GM18909 (cell line): Measurements from ENCODE around the gene ANKMY1.
"Not testable (repeated sequence)": the region's sequence is repeated elsewhere in the genome, so short reads cannot be mapped to it uniquely, and the experiment has no call there.

Source experiments
- ATAC-seq: cut with Tn5 transposase; IDR thresholded peaks from one replicate; pipeline ENCODE4 v1.9.1; 2021; ENCODE audit warnings: mild to moderate bottlenecking; ENCODE audit not compliant: unreplicated experiment, poor library complexity

The ANKMY1 gene

GRCh38 chr2:240556553-240557100 lies 1.2 kb downstream of the ANKMY1 start:
- no peak for ATAC-seq

DNA sequence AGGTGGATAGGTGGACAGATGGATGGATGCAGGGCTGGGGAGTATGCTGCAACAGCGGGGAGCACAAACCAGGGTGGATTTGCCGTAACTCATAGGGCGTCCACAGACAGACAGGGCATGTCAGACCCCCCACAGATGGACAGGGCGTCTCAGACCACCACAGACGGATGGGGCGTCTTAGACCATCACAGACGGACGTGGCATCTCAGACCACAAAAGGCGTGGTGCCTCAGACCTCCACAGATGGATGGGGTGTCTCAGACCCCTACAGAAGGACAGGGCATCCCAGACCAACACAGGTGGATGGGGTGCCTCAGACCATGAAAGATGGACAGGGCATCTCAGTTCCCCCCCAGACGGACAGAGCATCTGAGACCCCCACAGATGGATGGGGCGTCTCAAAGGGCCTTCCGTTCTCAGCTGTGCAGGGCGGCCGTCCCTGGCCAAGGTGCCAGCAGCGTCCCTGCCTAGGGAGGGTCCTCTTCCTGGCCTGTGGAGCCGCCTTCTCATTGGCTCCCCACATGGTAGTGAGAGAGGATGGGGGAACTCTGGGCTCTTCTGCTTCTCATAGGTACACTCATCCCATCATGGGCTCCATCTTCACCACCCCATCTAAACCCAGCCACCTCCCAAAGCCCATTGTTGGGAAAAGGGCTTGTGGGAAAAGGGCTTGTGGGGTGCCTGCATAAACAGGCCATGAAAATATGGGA lies 2.1 kb downstream of the ANKMY1 start:
- no peak for ATAC-seq

- ATAC-seq = no peak
Measured at GRCh38 chr2:240554767-240555493, 2.9 kb downstream of the ANKMY1 start.

DNA sequence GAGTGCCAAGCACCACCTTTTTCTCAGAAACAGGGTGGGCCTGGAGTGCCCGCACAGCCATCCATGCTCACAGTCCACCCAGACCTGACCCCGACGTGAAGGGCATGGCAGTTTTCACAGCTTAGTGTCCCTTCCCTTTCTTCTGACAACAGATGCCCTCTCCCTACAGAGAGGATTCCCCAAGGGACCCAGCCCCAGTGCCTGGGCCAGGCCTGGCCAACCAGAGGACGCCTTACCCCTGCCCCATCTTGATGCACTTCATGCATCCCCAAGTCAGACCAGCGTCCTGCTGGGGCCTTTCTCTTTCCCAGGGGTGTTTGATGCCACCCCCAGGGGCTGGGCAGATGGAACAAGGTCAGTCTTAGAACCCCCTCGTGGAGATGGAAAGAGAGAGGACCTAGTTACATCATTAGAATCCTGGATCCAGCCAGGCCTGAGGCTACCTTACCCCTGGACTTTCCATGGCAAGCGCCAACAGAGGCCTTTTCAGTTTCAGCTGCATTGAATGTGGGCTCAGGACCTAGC lies 3.8 kb downstream of the ANKMY1 start:
- no peak for ATAC-seq

DNA sequence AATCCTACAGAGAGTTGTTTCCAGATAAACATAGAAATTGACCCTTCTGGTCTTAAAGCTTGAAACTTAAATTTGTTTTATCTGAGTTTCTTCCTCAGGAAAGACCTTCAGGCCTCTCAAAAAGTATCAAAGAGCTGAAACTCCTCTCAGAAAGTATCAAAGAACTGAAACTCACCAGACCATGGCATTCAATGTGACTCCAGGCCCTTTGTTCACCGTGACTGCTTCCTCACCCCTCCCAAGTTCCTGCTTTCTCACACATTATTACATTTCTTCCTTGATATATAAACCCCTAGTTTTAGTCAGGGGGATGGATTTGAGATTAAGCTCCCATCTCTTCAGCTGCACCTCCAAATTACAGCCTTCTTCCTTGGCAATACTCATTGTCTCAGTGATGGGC lies 6.0 kb downstream of the ANKMY1 start:
- ATAC-seq = no peak

GRCh38 chr2:240551288-240551687 lies 6.5 kb downstream of the ANKMY1 start:
- ATAC-seq = no peak

GRCh38 chr2:240539906-240540305 lies 17.9 kb downstream of the ANKMY1 start:
- no peak for ATAC-seq

DNA sequence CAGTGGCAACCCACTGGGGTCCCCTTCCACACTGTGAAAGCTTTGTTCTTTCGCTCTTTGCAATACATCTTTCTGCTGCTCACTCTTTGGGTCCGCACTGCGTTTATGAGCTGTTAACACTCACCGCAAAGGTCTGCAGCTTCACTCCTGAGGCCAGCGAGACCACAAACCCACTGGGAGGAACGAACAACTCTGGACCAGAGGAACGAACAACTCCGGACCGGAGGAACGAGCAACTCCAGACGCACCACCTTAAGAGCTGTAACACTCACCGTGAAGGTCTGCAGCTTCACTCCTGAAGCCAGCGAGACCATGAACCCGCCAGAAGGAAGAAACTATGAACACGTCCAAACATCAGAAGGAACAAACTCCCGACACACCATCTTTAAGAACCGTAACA lies 18.7 kb downstream of the ANKMY1 start:
- not testable (repeated sequence) for ATAC-seq

DNA sequence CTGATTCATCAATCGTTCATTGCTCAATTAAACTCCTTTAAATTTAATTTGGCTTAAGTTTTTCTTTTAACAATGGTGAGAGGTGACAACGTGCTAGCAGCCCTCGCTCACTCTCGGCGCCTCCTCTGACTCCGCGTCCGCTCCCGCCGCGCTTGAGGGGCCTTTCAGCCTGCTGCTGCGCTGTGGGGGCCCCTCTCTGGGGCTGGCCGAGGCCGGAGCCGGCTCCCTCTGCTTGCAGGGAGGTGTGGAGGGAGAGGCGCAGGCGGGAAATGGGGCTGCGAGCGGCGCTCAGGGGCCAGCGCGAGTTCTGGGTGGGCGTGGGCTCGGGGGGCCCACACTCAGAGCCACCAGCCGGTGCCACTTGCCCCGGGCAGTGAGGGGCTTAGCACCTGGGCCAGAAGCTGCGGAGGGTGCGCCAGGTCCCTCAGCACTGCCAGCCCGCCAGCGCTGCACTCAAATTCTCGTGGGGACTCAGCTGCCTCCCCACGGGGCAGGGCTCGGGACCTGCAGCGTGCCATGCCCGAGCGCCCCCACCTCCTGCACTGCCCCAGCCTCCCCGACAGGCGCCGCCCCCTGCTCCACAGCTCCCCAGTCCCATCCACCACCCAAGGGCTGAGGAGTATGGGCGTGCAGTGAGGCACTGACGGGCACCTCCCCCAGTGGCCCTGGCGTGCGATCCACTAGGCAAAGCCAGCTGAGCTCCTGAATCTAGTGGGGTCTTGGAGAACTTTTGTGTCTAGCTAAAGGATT lies 19.6 kb downstream of the ANKMY1 start:
- no peak for ATAC-seq

DNA sequence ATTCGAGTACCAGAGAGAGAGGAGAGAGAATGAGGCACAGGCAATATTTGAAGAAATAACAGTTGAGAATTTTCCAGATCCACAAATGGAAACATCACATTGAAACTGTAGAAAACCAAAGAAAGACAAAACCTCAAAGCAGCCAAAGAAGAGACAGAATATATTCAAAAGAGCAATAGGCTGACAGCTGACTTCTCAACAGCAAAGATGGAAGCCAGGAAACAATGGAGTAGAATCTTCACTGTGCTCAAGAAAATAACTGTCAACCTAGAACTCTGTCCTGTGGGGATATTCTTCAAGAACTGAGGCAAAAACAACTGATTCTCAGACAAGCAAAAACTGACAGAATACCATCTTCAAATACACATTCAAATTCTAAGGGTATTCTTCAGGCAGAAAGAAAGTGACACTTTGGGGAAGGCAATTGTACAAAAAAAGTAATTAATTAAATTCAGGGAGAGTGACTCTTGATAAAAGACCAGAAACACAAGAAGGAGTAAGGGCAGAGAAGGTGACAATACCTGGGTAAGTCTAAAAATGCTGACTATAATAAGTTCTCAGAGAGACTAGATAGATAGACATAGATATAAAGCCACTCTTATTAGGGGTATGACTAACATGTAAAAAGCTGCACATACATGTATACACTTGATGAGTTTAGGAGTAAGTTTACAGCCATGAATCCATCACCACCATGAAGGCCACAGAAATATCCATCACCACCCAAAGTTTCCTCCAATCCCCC lies 25.6 kb downstream of the ANKMY1 start:
- ATAC-seq = no peak

DNA sequence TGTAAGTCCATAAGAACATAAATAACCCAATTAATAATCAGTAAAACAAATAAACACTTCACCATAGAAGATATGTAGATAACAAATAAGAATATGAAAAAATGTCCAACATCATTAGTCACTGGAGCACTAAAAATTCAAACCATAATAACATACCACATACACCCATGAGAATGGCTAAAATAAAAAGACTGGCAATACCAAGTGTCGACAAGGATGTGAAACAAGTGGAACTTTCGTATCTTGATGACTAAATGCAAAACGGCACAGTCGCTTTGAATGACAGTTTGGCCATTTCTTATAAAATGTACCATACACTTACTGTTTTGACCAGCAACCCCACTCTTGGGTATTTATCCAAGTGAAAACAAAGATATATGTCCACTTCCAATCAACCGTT lies 26.8 kb downstream of the ANKMY1 start:
- no peak for ATAC-seq

- ATAC-seq = no peak
Measured at GRCh38 chr2:240530181-240530580, 27.6 kb downstream of the ANKMY1 start.

DNA sequence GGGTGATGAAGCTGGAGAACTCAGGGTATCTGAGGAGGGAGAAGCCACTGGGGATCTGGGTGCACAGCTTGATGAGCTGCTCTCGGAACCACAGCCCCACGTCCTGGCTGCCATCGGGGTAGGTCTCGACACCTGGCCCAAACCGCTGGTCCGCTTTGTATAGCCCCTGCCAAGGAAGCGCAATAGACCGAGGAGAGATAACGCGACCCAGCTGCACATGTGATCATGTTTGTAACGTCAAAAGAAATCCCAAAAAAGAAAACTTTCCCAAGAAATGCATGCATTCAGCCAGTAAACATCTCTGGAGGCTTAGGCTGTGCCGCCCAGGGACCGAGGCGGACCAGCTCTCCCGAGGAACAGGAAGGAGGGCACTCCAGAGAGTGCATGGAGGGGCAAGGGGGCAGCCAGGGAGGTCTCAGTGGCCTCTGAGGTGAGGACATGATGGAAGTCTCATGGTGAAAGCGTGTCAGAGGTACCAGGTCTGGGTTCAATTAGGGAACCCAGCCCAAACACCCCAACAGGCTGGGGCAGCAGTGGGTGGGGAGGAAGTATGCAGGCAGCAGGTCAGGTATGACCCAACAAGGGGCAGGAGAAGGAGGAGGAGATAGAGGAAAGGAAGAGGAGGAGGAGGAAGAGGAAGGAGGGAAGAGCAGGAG lies 28.3 kb downstream of the ANKMY1 start:
- ATAC-seq = no peak

GRCh38 chr2:240528406-240529040 lies 29.3 kb downstream of the ANKMY1 start:
- no peak for ATAC-seq

DNA sequence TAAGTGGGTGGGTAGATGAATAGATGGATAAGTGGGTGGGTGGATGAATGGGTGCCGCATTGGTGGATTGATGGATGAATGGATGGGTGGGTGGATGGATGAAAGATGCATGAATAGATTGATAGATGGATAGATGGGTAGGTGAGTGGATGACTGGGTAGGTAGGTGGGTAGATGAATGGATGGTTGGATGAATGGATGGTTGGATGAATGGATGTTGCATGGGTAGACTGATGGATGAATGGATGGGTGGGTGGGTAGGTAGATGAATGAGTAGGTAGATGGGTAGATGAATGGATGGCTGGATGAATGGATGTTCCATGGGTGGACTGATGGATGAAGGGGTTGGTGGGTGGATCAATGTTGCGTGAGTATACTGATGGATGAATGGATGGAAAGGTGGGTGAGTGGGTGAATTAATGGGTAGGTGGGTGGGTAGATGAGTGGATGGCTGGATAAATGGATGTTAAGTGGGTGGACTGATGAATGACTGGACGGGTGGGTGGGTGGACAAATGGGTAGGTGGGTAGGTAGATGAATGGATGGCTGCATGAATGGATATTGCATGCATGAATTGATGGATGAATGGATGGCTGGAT lies 30.5 kb downstream of the ANKMY1 start:
- no peak for ATAC-seq

DNA sequence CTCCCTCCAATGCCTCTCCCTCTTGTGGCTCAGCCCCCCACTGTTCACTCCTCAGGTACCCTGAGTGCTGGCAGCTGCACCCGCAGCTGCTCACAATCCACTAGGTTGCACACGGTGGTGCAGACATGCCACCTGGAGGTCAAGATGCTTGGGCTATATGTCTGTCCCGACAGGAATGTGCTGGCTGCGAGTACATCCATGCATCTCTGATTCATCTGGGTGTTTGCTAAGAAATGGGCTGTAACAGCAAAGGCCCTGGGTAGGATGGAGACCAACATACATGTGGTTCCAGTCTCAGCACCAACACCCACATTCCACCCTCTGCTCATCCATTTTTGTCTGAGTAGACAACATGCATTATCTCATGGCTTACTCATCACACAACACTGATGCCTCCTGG lies 31.3 kb downstream of the ANKMY1 start:
- ATAC-seq = no peak

- no peak for ATAC-seq
Measured at GRCh38 chr2:240525802-240526201, 32.0 kb downstream of the ANKMY1 start.

DNA sequence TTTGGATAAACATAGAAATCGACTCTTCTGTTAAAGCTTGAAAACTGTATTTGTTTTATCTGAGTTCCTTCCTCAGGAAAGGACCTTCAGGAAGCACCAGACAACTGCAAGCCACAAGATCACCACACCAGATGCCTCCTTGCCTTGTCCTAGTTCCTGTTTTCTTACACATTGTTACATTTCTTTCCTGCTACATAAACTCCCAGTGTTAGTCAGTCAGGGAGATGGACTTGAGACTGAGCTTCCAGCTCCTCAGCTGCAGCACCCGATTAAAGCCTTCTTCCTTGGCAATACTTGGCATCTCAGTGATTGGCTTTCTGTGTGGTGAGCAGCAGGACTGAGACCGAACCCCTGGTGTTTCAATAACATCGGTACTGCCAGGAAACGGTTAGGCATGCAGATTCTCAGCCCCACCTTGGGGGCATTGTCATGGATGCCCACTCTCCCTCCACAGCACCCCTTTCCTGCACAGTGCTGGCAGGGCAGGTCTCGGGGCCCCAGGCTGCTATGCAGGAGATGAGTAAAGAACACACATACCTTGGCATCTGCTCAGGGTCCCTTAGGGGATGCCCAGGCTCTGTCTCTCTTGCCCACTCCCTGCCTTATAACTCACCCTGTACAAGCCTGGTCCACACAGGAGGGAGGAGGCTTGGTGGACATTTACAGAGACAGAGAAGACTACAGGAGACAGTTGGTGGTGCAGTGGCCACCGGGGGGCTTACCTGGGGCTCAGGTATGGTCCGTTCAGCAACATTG lies 32.6 kb downstream of the ANKMY1 start:
- no peak for ATAC-seq
